Parathyroid adenoma (tissue), 2 donors: ENCODE measurements around the gene GPC6.

ENCODE experiments used
- H2AFZ ChIP-seq: fragments of 300-600 bp; sonication (generic); one replicate; pipeline ENCODE4 v1.7.0; 2017; ENCODE audit warnings: antibody characterized with exemption, mild to moderate bottlenecking
- H3K27ac ChIP-seq: fragments of 300-600 bp; sonication (generic); one replicate; pipeline ENCODE4 v1.7.0; 2017
- H3K27me3 ChIP-seq: fragments of 300-600 bp; sonication (generic); one replicate; pipeline ENCODE4 v1.7.0; 2017; ENCODE audit warnings: low read length; ENCODE audit not compliant: control insufficient read depth, insufficient read depth
- H3K36me3 ChIP-seq: fragments of 300-600 bp; sonication (generic); one replicate; pipeline ENCODE4 v1.7.0; 2017; ENCODE audit warnings: low read length; ENCODE audit not compliant: control insufficient read depth, insufficient read depth
- H3K4me1 ChIP-seq: fragments of 300-600 bp; sonication (generic); one replicate; pipeline ENCODE4 v1.7.0; 2017; ENCODE audit warnings: control low read depth
- H3K4me2 ChIP-seq: fragments of 300-600 bp; sonication (generic); one replicate; pipeline ENCODE4 v1.7.0; 2017; ENCODE audit warnings: low read length
- H3K4me3 ChIP-seq: fragments of 300-600 bp; sonication (generic); one replicate; pipeline ENCODE4 v1.7.0; 2017; ENCODE audit warnings: low read depth, low read length
- H3K79me2 ChIP-seq: fragments of 300-600 bp; sonication (generic); one replicate; pipeline ENCODE4 v1.7.0; 2017; ENCODE audit warnings: control low read depth
- H3K9ac ChIP-seq: fragments of 300-600 bp; sonication (generic); one replicate; pipeline ENCODE4 v1.7.0; 2017; ENCODE audit warnings: mild to moderate bottlenecking
- H3K9me3 ChIP-seq: fragments of 300-600 bp; sonication (generic); one replicate; pipeline ENCODE4 v1.7.0; 2017; ENCODE audit warnings: low read length; ENCODE audit not compliant: control insufficient read depth
- CTCF ChIP-seq: fragments of 300-600 bp; sonication (generic); IDR thresholded peaks from one replicate; pipeline ENCODE4 v1.7.0; 2017; ENCODE audit warnings: antibody characterized with exemption, mild to moderate bottlenecking
- donor health status: primary hyperparathyroidism.

GPC6 gene

DNA sequence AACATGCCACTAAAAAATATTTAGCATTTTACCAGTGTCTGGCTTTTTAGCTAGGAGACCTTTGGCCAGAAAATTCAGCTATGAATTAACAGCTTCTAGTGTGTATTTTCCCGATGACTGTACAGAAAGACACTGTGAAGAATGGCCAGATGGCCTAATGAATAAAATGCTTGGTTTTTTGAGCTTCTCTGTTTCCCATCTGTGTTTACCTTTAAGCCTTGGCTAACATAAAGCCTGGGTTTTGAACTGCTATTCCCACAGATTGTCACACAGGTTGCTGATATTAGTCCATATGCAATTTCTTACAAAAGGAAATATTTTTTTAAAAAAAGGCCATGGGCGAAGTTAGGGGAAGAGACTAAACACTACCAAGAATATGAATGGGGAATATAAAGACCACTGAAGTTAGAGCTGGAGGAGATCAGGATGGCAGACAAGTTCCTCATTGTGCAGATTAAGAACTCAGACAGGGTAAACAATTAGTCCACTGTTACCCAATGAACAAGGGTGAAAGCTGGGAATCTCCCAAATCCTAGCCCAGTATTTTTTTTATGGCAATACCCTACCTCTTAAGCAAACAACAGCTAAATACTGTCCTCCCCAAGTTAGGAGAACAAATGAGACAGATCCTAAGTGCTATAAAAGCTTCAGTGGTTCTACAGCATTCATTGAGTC lies 1157.8 kb downstream of the GPC6 start:
- Histone ChIP-seq H3K27me3 (no peaks in the 10 kb centered on the region), H3K36me3 (no peaks in the 10 kb centered on the region), H3K9me3 (no peaks in the 10 kb centered on the region), H3K79me2 (no peaks in the 10 kb centered on the region), H3K4me2 (no peak overlapping the region), H2AFZ (no peak overlapping the region), H3K27ac (no peak overlapping the region), H3K4me3 (no peak overlapping the region), H3K4me1 (no peaks in the 10 kb centered on the region), H3K9ac (no peak overlapping the region)
- no peak for TF ChIP-seq CTCF

DNA sequence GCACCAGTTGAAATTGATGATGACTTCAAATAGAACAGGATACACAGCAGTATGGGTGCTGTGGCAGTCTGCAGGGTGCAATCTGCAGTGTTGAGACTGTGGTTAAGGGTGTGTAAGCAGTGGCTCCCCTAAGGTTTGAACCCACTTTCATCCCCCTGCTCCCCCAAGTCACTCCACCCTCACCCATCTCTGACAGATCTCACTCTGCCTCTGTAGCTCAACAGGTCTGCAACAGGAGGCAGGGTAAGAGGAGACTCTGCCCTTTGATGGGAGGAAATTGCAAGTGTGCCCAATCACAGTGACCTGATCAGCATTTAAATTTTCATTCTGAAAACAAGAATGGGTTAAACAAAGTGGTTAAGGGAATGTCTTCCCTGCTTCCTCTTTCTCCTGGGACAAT lies 1160.4 kb downstream of the GPC6 start:
- Histone ChIP-seq H3K79me2 (no peaks in the 10 kb centered on the region), H3K9me3 (no peaks in the 10 kb centered on the region), H2AFZ (no peak overlapping the region), H3K27ac (no peak overlapping the region), H3K36me3 (no peaks in the 10 kb centered on the region), H3K4me3 (no peak overlapping the region), H3K27me3 (no peaks in the 10 kb centered on the region), H3K9ac (no peak overlapping the region), H3K4me2 (no peak overlapping the region), H3K4me1 (no peaks in the 10 kb centered on the region)
- TF ChIP-seq CTCF, result no peak

DNA sequence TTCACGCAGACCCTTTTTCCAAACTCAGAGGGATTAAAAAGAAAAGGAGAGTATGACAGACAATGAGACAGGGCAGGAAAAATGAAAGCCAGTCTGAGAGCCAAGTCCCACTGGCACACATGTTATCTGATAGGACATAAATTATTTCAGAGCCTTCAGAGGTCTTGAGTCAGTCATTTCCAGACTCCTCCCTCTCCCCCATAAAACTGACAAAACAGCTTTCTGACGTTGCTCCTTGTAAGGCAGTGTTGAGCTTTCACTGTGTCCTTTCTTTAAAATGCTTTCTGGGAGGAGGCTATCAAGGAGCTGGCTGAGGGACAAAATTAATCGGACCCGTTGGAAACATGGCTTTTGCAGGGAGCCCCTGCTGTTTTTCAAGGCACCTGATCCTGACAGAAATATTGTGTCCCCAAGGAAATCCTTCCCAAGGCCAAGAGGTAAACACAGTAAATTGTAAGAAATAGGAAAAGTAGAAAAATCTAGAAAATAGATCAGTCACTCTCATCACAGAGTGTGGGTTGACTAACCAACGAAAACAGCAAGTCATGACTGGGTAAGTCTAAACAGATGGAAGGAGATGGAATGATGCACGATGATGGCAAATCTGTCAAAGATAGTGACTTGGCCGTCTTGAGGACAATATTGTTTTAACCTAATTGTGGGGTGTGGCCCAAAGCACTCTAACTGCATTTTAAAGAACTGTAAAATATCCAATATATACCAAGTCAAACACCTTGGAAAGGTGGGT lies 1163.2 kb downstream of the GPC6 start:
- no peak overlapping the region for H3K27ac ChIP-seq
- no peaks in the 10 kb centered on the region for H3K36me3 ChIP-seq
- H3K79me2 ChIP-seq, result no peaks in the 10 kb centered on the region
- H3K4me3 ChIP-seq, result no peak overlapping the region
- TF ChIP-seq CTCF, result no peak
- H3K9me3 ChIP-seq, result no peaks in the 10 kb centered on the region
- H2AFZ ChIP-seq, result no peak overlapping the region
- H3K4me2 ChIP-seq, result no peak overlapping the region
- H3K9ac ChIP-seq, result no peak overlapping the region
- H3K27me3 ChIP-seq, result no peaks in the 10 kb centered on the region
- H3K4me1 ChIP-seq, result no peaks in the 10 kb centered on the region

DNA sequence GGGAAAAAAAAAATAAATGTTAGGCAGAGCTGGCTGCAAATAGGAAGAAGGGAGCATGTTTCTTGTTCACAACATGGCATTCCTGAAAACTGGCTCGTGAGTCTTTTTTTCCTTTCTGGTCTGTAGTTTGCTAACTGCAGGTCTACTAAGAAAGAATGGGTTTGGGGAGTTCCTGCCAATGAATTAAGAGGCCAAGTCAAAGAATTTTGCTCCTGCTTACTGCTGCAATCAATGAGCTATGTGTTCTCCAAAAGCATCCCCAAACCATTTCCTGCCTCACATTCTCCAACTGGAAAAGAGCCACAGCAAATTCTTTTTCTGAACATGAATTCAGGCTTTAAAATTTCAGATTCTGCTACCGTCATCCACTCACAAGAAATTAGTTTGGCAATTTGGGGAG lies 1164.3 kb downstream of the GPC6 start:
- no peaks in the 10 kb centered on the region for H3K36me3 ChIP-seq
- no peak overlapping the region for H3K27ac ChIP-seq
- H3K4me3 ChIP-seq, result no peak overlapping the region
- TF ChIP-seq CTCF, result no peak
- H3K9ac ChIP-seq, result no peak overlapping the region
- H3K4me1 ChIP-seq, result no peaks in the 10 kb centered on the region
- H3K4me2 ChIP-seq, result no peak overlapping the region
- no peaks in the 10 kb centered on the region for H3K79me2 ChIP-seq
- no peaks in the 10 kb centered on the region for H3K9me3 ChIP-seq
- no peak overlapping the region for H2AFZ ChIP-seq
- H3K27me3 ChIP-seq, result no peaks in the 10 kb centered on the region
